ENCODE data around the gene CENPB.
A peak's percentile ranks its signal among the peaks of the same experiment; 100 is the strongest.

Gene CENPB

DNA sequence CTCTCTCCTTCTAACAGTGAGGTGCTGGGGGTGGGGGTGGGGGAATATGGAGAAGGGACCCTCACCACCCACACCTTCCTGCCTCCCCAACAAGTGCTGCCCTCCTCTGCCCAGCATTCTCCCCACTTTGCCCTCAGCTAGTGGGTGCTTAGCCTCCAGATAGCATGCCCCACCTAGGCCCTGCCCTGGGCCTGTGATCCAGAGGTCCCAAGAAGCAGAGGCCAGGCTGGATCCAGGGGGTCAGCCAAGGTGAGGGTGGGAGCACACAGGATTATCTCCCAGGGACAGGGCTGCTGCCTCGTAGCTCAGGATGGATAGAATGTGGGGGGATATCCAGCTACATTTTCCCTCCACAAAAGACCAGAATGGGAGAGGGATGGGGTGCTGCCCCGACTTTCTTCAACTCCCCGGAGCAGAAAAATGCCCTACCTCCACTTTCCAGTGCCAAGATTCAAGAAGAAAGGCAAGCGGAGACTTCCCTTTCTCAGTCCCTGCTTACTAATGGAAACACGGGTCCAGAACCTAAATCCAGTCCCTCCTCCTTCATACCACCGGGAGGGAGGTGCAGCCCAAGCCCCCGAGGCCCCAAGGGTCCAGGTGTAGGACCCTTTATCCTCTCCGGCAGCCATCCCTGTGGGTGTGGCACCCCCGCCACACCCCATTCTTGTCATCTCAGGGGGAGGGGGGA lies 20.0 kb downstream of the CENPB start:
- DNase-seq = no peak

- DNase-seq = no peak
Measured at GRCh38 chr20:3765171-3765882, 21.2 kb downstream of the CENPB start.

DNA sequence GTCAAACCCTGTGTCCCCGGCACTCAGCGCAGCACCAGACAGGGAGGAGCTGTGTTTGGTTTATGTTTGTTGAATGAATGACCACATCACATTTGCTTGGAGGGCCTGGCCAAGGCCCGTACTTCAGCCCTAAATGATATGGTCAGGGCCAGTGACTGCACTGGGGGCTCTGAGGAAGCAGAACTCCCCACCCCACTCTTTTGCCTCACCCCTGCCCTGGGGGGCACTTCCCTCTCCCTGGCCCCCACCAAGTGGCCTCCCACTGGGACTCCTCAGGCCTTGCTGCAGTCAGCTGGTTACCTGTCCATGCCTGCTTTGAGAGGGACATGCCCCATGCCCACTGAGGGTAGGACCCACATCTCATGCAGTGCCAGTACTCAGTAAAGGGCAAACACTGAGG lies 21.9 kb downstream of the CENPB start:
- no peak for DNase-seq

DNA sequence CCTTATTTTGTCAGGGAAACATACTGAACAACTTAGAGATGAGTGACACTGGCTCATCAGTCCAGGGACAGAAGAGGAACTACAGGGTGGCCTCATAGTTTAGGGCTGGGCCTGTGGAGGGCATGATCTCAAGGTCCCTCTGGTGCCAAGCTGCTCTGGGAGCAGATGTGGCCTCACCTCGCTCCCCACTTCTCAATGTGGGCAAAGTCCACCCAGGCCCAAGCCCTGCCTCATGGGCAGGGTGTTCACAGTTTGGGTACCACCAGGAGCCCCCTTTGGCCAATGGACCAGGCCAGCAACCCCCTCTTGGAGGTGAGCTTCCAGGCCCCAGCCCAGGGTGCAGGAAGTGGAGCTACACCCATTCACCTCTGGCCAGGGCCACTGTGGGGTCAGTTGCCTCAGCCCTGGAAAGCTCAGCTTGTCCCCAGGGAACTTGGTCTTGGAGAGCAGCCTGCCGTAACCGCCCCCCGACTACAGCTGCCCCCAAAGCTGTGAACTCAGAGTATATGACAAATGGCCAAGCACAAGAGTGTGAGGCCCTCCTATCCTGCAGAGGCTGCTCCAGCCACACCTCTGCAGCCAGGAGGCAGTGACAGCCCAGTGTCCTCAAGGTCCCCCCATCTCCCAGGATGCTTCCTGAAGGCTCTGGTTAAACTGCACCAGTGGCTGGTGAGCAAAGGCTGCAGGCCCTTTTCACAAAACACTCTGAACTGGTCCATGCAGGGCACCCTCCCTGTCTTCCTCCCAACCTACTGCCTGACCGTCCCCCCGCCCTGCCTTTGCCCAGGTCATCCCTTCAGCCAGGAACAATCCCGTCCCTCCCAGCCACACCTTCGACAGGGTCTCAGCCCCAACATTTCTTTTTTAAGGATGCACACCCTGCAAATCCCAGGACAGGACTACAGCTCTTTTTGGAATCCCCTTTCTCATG lies 22.6 kb downstream of the CENPB start:
- DNase-seq = no peak

GRCh38 chr20:3760655-3761348 lies 25.7 kb downstream of the CENPB start:
- DNase-seq = peak; percentile 8

DNA sequence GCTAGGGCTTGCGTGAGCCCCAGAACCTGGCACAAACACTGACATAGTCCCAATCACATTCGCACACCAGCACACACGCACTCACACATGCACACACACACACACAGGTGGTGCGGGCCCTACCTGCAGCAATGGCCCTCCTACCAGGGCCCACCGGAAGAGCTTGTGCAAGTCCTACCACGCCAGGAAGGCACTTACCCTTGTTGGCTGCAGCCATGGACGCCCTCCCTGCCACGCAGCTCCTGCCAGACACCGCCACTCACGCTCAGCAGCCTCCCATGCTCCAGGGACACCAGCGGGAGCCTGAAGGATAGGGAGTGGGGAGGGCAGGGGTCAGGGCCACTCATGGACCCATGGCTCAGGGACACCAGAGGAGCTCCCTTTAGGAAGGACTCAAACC lies 26.7 kb downstream of the CENPB start:
- no peak for DNase-seq

DNA sequence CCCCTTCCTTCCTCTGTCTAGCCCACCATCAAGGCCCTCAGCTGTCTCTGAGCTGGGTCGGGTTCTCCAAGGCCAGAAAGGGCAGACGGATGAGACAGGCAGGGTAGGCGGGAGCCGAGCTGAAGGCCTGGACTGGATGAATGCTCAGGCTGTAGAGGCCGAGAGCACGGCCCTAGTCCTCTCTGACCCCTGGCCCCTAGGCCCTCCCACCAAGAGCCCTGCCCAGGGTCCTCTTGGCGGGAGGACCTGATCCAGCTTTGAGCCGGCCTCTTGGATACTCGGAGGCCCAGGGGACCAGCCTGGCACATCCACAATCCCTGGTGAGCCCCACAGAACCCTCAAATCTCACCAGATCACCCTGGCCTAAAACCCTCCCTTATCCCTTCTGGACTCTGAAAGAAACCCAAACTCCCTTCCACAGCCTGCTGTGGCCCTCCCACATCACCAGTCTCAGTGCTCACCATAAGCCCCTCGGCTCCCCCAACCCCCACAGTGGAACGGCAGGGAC lies 27.2 kb downstream of the CENPB start:
- DNase-seq = no peak

DNA sequence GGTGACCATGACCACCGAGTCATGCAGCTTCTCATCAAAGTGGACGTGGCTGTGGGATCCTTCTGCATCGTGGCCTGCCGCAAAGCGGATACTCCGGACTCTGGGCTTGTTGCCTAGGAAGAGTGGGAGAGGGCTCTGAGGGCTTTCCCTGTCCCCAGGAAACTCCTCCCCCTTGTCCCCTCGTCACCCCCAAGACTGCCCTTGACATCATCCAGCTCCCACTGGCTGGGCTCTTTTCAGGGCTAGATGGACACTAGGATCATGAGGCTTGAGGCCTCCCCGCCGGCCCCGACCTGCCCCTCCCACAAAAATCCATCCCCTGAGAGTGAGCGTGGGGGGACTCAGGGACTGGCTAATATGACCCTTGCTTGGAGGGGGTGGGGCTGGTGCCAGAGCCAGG lies 28.0 kb downstream of the CENPB start:
- DNase-seq = no peak

DNA sequence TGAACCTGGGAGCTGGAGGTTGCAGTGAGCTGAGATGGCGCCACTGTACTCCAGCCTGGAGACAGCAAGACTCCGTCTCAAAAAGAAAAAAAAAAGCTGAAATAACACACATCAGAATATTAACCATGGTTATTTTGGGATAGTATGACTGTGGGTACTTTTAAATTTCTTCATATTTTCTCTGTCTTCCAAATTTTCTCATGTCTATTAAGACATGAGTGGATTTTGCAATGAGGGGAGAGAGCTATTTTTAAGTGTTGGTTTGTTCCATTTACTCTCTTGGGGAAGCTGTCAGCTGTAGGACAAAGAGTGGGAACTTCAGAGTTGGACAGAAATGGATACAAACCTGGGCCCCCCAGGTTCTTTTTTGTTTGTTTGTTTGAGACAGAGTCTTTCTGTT lies 29.3 kb downstream of the CENPB start:
- DNase-seq = no peak

GRCh38 chr20:3755814-3756480 lies 30.6 kb downstream of the CENPB start:
- DNase-seq = no peak

GRCh38 chr20:3755269-3755668 lies 31.3 kb downstream of the CENPB start:
- no peak for DNase-seq

GRCh38 chr20:3754276-3754630 lies 32.3 kb downstream of the CENPB start:
- no peak for DNase-seq

GRCh38 chr20:3753501-3754275 lies 32.9 kb downstream of the CENPB start:
- DNase-seq = no peak

DNA sequence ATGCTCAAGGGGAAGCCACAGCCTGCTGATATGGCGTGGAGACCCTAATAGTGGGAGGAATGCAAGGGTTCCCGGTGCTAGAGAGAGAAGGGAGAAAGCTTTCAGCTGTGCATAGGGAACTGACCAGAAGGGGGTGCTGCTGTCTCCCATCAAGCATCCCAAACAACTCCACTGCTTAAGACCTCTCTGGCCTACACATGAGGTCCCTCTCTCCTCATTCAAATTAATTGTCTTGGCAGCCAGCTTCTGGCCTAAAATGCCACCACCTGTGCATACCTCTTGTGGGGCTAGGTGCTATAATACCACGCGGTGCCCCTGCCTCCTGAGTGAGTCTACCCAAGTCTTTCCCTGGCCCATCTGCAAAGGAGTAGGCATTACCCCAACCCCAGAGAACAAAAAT lies 33.4 kb downstream of the CENPB start:
- DNase-seq = peak; percentile 91

DNA sequence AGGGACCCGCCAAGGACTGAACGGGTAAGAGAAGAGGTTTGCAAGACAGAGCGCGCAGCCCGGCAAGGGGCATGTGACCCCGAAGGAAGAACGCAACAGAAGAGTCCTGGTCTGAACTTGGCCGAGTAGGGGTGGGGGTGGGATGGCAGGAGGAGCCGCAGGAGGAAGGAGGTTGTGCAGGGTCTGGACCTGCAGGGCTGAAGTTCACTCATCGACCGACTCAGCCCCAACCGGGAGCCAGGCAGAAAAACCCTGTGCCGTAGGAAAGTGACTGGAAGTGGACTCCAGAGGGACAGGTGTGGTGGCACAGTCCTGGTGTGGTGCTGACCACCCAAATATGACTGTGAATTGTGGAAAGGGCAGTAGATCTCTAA lies 34.2 kb downstream of the CENPB start:
- DNase-seq = no peak

DNA sequence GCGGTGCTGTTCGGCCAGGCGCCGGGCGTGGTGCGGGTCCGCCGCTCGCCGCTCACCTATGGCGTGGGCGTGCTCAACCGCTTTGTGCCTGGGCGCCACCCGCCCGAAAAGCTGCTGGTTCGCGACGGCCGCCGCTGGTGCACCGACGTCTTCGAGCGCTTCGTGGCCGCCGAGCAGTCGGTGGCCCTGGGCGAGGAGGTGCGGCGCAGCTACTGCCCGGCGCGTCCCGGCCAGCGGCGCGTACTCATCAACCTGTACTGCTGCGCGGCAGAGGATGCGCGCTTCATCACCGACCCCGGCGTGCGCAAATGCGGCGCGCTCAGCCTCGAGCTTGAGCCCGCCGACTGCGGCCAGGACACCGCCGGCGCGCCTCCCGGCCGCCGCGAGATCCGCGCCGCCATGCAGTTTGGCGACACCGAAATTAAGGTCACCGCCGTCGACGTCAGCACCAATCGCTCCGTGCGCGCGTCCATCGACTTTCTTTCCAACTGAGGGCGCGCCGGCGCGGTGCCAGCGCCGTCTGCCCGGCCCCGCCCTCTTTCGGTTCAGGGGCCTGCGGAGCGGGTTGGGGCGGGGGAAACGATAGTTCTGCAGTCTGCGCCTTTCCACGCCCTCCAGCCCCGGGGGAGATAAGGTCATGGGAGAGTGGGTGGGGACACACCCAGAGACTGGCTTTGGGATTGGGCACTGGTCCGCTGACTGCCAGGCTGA lies 34.7 kb downstream of the CENPB start:
- DNase-seq = peak; percentile 79

GRCh38 chr20:3751305-3751674 lies 35.2 kb downstream of the CENPB start:
- no peak for DNase-seq

DNA sequence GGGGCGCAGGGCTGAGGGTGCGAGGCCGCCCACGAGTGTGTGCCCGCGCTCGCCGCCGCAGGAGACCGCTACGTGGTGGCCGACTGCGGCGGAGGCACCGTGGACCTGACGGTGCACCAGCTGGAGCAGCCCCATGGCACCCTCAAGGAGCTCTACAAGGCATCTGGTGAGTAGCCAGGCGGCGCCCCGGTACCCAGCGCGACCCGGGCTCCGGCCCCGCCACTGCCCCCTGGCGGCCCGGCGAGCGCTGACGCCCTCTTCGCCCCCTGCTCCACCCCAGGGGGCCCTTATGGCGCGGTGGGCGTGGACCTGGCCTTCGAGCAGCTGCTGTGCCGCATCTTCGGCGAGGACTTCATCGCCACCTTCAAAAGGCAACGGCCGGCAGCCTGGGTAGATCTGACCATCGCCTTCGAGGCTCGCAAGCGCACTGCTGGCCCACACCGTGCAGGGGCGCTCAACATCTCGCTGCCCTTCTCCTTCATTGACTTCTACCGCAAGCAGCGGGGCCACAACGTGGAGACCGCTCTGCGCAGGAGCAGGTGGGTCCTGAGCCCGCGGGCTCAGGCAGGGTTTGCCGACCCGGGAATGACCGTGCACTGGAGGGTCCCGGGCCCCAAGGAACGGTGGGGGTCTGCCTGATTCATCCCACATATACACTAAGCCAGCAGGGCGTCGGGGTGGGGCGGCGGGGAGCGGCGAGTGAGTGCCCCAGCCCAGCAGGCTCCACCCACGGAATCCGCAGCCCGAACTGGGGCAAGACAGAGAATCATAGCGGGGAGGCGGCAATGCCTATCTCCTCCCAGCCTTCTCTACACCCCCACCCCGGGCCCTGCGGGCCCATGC lies 36.6 kb downstream of the CENPB start:
- peak; percentile 85 for DNase-seq

- no peak for DNase-seq
Measured at GRCh38 chr20:3749087-3749688, 37.4 kb downstream of the CENPB start.

GRCh38 chr20:3748073-3748472 lies 38.5 kb downstream of the CENPB start:
- DNase-seq = no peak

Data from eye (tissue), 1 donor.